ENCODE results near the gene LONP2.
"Not testable (repeated sequence)": the region's sequence is repeated elsewhere in the genome, so short reads cannot be mapped to it uniquely, and the experiment has no call there.

LONP2 gene

GRCh38 chr16:48295488-48296281 is 51.6 kb downstream of the LONP2 start:
- DNase-seq = no peak

- DNase-seq = no peak
Measured at GRCh38 chr16:48299471-48299870, 55.4 kb downstream of the LONP2 start.

GRCh38 chr16:48300391-48300856 is 56.3 kb downstream of the LONP2 start:
- DNase-seq = no peak

GRCh38 chr16:48308535-48308934 is 64.4 kb downstream of the LONP2 start:
- DNase-seq = no peak

GRCh38 chr16:48310908-48311641 is 67.0 kb downstream of the LONP2 start:
- DNase-seq = no peak

DNA sequence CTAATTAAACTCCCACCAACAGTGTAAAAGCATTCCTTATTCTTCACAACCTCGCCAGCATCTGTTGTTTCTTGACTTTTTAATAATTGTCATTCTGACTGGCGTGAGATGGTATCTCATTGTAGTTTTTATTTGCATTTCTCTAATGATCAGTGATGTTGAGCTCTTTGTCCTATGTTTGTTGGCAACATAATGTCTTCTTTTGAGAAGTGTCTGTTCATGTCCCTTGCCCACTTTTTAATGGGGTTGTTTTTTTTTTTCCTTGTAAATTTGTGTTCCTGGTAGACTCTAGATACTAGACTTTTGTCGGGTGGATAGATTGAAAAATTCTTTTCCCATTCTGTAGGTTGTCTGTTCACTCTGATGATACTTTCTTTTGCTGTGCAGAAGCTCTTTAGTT is 69.8 kb downstream of the LONP2 start:
- DNase-seq = not testable (repeated sequence)

- no peak for DNase-seq
Measured at GRCh38 chr16:48317026-48317425, 72.9 kb downstream of the LONP2 start.

DNA sequence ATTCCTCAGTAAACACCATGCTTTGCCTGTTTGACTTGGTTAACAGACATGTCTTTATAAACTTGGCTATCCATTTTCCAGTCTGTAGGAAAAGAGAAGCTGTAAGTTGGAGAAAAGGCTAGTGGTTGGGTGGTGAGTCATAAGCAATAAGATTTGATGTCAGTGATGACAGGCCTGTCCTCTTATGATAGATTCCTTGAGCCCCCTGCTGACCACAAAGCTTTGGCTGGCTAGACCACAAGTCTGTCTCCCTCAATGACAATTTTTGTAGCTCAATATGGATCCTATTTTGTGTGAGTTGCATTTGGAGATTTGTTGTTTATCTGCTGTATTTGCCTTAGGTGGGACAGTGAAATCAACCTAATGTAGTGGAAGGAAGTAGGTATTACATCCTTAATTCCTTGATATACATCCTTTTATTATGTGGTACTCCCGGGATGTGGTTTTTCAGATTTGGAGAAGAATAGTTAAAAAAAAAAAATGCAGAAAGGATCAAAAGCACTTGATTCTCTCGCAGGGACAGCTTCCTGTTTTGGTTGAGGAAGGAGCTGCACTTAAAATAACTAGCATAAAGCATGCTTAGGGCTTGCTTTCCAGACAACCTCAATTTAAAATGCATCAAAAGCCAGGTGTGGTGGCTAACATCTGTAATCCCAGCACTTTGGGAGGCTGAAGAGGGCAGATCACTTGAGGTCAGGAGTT is 73.7 kb downstream of the LONP2 start:
- no peak for DNase-seq

- DNase-seq = peak in 1 of 2 donors; percentile 18
Measured at GRCh38 chr16:48318630-48319029, 74.5 kb downstream of the LONP2 start.

DNA sequence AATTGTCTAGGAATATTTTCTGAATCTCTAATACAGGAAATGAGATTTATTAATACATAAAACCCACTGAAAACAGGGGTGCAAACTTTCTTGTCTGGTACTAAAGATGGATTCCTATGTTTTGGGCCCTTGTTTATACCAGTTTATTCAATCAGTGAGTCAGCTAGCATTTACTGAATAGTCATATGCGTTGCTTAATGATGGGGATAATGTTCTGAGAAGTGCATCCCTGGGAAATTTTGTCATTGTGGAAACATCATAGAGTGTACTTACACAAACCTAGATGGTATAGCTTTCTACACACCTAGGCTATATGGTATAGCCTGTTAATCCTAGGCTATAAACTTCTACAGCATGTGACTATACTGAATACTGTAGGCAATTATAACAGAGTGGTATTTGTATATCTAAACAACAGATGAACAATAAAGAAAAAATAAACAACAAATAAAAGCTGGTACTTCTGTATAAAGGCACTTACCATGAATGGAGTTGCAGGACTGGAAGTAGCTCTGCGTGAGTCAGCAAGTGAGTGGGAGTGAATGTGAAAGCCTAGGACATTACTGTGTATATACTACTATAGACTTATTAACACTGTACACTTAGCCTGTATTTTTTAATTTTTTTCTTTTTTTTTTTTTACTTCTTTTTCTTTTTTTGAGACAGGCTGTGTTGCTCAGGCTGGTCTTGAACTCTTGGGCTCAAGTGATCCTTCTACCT is 77.4 kb downstream of the LONP2 start:
- peak in 1 of 2 donors; percentile 25 for DNase-seq

GRCh38 chr16:48323783-48324775 is 80.0 kb downstream of the LONP2 start:
- no peak for DNase-seq

DNA sequence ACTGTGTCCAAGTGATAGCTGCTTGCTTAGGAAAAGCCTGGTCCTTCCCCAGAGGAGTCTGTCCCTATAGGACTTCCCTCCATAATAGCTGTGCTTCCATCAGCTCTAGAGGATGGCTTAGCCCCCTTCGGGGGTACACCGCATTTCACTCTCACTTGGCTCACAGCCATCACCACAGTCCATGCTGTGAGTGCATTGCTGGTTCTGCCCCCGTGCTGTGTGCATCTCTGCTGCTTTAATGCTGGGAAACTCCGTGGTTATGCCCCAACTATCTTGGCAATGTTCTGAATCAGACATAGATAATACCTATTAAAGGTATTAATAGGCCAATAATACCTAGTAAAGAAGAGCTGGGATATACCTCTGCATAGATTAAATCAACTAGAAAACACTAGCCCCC is 82.8 kb downstream of the LONP2 start:
- no peak for DNase-seq

DNA sequence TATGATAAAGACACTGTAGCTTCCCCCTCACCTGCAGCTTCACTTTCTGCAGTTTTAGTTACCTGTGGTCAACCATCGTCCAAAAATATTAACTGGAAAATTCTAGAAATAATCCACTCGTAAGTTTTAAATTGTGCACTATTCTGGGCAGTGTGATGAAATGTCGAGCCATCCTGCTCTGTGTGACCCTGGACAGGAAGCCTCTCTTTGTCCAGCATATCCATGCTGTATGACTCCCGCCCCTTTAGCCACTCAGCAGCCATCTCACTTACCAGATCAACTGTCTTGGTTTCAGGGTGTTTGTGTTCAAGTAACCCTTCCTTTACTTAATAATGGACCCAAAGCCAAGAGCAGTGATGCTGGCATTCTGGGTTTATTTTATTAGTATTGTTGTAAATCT is 85.0 kb downstream of the LONP2 start:
- no peak for DNase-seq

DNA sequence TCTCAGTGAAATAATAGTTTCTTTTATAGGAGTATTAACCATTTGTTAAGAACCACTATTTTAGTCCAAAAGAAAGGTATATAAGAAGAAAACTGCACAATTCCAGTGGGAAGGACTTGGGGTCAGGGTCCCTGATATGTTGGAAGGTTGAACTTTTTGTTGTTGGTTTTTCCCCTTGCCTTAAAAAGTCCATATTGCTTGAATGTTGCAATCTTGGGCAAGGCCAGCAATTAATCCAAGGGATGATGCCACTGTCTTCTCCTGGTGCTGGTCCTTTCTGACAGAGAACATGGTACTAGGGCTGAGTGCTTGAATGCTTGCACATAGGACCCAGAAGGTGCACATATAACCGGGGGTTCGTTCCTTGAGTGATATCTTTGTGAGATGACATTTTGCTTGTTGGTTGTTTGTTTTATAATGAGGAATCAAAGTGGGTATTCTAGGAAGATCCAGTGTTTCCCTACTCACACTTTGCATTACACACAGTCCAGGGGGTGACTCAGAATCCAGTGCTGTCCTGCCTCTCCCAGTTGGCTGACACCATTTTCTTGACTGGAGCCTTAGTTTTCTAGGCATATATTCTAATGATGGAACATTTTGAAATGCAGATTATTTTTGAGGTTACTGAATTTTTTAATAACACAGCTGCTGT is 86.2 kb downstream of the LONP2 start:
- DNase-seq = no peak

DNA sequence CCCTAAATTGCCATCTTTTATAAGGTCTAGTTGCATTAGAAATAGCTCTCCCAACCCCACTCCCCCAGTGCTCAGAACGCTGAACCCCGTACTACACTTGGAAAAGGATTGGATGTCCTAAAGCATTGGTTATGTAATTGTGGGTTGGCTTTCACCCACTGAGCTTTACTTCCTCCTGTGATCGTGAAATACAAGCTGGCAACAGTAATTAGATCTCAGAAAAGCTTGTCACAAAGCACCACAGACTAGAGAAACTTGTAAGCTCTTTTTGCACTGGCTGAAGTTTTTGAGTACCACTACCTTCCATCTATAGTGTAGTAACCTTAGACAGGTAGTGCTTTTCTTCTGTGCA is 86.7 kb downstream of the LONP2 start:
- no peak for DNase-seq

- no peak for DNase-seq
Measured at GRCh38 chr16:48332978-48333377, 88.9 kb downstream of the LONP2 start.

DNA sequence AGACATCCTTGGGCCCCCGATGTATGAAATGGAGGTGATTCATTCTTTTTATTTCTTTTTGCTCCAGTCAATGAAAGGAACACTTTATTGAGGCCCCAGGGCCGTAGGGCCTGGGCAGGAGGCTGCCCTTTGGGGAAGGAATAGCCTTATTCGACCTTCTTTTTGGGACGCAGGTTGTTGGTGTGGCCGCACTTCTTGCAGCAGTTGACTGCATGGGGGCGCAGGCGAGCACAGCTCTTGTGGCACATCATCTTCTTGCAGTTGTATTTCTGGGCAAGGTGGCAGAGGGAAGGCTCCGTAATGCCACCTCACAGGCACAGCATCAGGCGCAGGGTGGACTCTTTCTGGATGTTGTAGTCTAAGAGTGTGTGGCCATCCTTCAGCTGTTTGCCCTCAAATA is 90.2 kb downstream of the LONP2 start:
- DNase-seq = no peak

DNA sequence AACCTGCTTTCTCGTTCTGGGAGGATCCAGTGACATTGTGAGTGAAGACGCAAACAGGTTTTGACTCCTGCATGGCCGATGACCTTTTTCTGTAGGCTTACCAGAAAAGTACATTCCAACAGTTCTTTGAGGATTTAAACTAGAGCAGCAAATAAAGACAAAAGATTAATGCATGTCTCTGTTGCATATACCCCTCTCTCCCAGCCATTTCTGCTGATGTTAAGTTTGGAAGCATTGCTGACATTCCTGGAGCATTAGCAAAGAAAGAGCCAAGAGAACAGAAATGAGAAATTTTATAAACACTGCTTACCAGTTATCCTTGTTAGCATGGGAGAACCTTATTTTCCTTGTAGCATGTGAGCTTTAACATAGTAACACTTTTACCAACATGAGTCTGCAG is 91.9 kb downstream of the LONP2 start:
- no peak for DNase-seq

GRCh38 chr16:48340054-48340453 is 96.0 kb downstream of the LONP2 start:
- no peak for DNase-seq

DNA sequence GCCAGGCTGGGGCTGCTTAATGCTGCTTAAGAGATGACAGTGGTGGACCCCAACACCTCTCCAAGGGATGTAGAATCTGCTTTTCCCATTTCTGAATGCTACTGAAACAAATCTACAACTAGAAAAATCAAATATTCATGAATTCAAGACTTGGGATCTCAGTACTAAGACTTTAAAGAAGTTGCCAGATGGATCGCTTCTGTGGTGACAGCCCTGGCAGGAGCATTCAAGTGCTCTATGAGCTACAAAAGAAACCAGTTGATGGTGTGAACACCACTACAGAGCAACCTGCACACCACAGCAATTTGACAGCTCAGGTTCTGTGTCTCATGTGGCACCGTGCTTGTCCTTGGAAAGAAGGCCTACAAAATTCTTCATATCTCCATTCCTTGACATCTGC is 98.5 kb downstream of the LONP2 start:
- DNase-seq = no peak

DNA sequence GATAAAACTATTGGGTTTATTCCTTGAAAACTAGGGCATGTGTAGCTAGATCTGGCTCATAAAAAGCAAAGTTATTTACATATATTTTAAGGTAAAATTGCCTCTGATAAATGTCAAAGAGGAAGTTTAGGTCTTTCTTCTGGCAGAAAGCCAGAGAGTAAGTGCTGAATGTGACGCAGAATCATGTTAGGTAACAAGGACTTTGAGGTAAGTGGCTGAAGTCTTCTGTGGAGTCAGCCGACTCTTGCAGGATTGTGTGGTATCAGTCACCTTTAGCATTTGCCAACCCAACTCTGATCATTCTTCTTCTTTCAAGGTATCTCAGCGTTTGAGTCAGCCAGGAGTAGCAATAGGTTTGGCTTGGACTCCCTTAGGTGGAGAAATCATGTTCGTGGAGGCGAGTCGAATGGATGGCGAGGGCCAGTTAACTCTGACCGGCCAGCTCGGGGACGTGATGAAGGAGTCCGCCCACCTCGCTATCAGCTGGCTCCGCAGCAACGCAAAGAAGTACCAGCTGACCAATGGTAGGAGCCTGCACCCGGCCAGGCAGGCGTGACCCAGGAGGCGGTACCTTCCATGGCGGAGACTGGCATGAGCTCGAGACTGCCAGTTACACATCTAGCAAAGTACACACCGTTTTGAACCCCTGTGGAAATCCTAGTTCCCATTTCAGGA is 103.2 kb downstream of the LONP2 start:
- no peak for DNase-seq

Data from stimulated activated CD4-positive, alpha-beta T cell treated with anti-CD3 and anti-CD28 coated beads, Interleukin-2, amount 100 ng/mL, for 24 hours (primary cell).